GDM1 (cell line): ENCODE data around the gene KLF15.

ENCODE experiments used
- DNase-seq: peaks from one replicate; lab custom pipeline; 2025; lab: John Stamatoyannopoulos, UW

The KLF15 gene

GRCh38 chr3:126320517-126321293 is 36.5 kb downstream of the KLF15 start:
- DNase-seq = no peak

- DNase-seq = no peak
Measured at GRCh38 chr3:126319701-126320295, 37.4 kb downstream of the KLF15 start.

GRCh38 chr3:126317029-126317996 is 39.9 kb downstream of the KLF15 start:
- DNase-seq = no peak

GRCh38 chr3:126316501-126316939 is 40.7 kb downstream of the KLF15 start:
- DNase-seq = no peak

- no peak for DNase-seq
Measured at GRCh38 chr3:126316031-126316461, 41.2 kb downstream of the KLF15 start.

- DNase-seq = no peak
Measured at GRCh38 chr3:126314790-126315658, 42.2 kb downstream of the KLF15 start.

GRCh38 chr3:126314305-126314789 is 42.9 kb downstream of the KLF15 start:
- no peak for DNase-seq

GRCh38 chr3:126313580-126314304 is 43.5 kb downstream of the KLF15 start:
- DNase-seq = no peak

GRCh38 chr3:126313166-126313565 is 44.0 kb downstream of the KLF15 start:
- DNase-seq = no peak

- DNase-seq = no peak
Measured at GRCh38 chr3:126312341-126312740, 44.9 kb downstream of the KLF15 start.

GRCh38 chr3:126311338-126311978 is 45.8 kb downstream of the KLF15 start:
- no peak for DNase-seq

GRCh38 chr3:126310816-126311215 is 46.4 kb downstream of the KLF15 start:
- no peak for DNase-seq

GRCh38 chr3:126309861-126310655 is 47.1 kb downstream of the KLF15 start:
- DNase-seq = no peak

- DNase-seq = no peak
Measured at GRCh38 chr3:126309165-126309564, 48.0 kb downstream of the KLF15 start.

GRCh38 chr3:126308394-126309125 is 48.6 kb downstream of the KLF15 start:
- no peak for DNase-seq

- no peak for DNase-seq
Measured at GRCh38 chr3:126307591-126308393, 49.4 kb downstream of the KLF15 start.

- DNase-seq = no peak
Measured at GRCh38 chr3:126306888-126307482, 50.2 kb downstream of the KLF15 start.
